KMS-11 (cell line): ENCODE results near the gene PCDHGB1.
A peak's percentile ranks its signal among the peaks of the same experiment; 100 is the strongest.
"Not testable (repeated sequence)": the region's sequence is repeated elsewhere in the genome, so short reads cannot be mapped to it uniquely, and the experiment has no call there.

ENCODE experiments used
- H2AFZ ChIP-seq: fragments of 200-600 bp; sonication (generic); 2 replicates; pipeline ENCODE4 v1.6.1; 2016; ENCODE audit warnings: antibody characterized with exemption, mixed run types, low read depth
- H3K27ac ChIP-seq: fragments of 200-600 bp; sonication (generic); 2 replicates; pipeline ENCODE4 v1.6.1; 2016; ENCODE audit warnings: mild to moderate bottlenecking, mixed run types
- H3K27me3 ChIP-seq: fragments of 200-600 bp; sonication (generic); 2 replicates; pipeline ENCODE4 v1.6.1; 2017; ENCODE audit warnings: mild to moderate bottlenecking, low read depth, mixed run types, moderate library complexity; ENCODE audit not compliant: insufficient read depth
- H3K36me3 ChIP-seq: fragments of 200-600 bp; sonication (generic); 2 replicates; pipeline ENCODE4 v1.6.1; 2017; ENCODE audit warnings: mild to moderate bottlenecking, mixed run types; ENCODE audit not compliant: insufficient read depth
- H3K4me1 ChIP-seq: fragments of 200-600 bp; sonication (generic); 2 replicates; pipeline ENCODE4 v1.6.1; 2016; ENCODE audit warnings: mild to moderate bottlenecking, low read depth, mixed run types; ENCODE audit not compliant: poor library complexity, severe bottlenecking
- H3K4me2 ChIP-seq: fragments of 200-600 bp; sonication (generic); 2 replicates; pipeline ENCODE4 v1.7.0; 2016; ENCODE audit warnings: mild to moderate bottlenecking, mixed run types
- H3K4me3 ChIP-seq: fragments of 200-600 bp; sonication (generic); IDR thresholded peaks from 2 replicates; pipeline ENCODE4 v1.6.1; 2017; ENCODE audit warnings: low read depth, low read length, mixed read lengths; ENCODE audit not compliant: insufficient read depth
- H3K79me2 ChIP-seq: fragments of 200-600 bp; sonication (generic); 2 replicates; pipeline ENCODE4 v1.6.1; 2016; ENCODE audit warnings: low read depth, mixed run types; ENCODE audit not compliant: insufficient read depth
- H3K9ac ChIP-seq: fragments of 200-600 bp; sonication (generic); 2 replicates; pipeline ENCODE4 v1.6.1; 2016; ENCODE audit warnings: mild to moderate bottlenecking, mixed run types
- H4K20me1 ChIP-seq: fragments of 200-600 bp; sonication (generic); 2 replicates; pipeline ENCODE4 v1.6.1; 2016; ENCODE audit warnings: mild to moderate bottlenecking, mixed run types; ENCODE audit not compliant: insufficient read depth
- CTCF ChIP-seq: fragments of 200-600 bp; sonication (generic); conservative IDR thresholded peaks from 2 replicates; pipeline ENCODE4 v1.6.1; 2017; ENCODE audit warnings: low read depth, mild to moderate bottlenecking, antibody characterized with exemption, low read length, moderate library complexity, mixed read lengths

Gene PCDHGB1

GRCh38 chr5:141338538-141339306 is 11.2 kb upstream of the PCDHGB1 start, which contains the start of gene PCDHGA2:
TSS of gene PCDHGA2 (plus strand) at chr5:141338760.
- 0 out of 2 replicates have a peak, but pooled peaks have one; percentile 14 for TF ChIP-seq CTCF
- Histone ChIP-seq H3K27ac (no peak within 1 kb of the TSS), H3K4me1 (no peaks in the 10 kb centered on the region), H3K36me3 (no peaks in the 10 kb centered on the region), H3K79me2 (no peaks in the 10 kb centered on the region), H3K9ac (no peak within 1 kb of the TSS), H2AFZ (no peak within 1 kb of the TSS), H3K4me3 (no peak within 1 kb of the TSS), H3K27me3 (no peaks in the 10 kb centered on the region), H4K20me1 (no peaks in the 10 kb centered on the region), H3K4me2 (no peak within 1 kb of the TSS)

- not testable (repeated sequence) for H3K79me2 ChIP-seq, H3K36me3 ChIP-seq, H3K9ac ChIP-seq, H3K4me1 ChIP-seq, H3K27ac ChIP-seq, H3K4me3 ChIP-seq, H4K20me1 ChIP-seq, H3K27me3 ChIP-seq, H2AFZ ChIP-seq, H3K4me2 ChIP-seq
Observed at GRCh38 chr5:141340781-141341354, 9.0 kb upstream of the PCDHGB1 start.

- Histone ChIP-seq H3K79me2 (no peaks in the 10 kb centered on the region), H2AFZ (no peak overlapping the region), H3K4me1 (no peaks in the 10 kb centered on the region), H3K9ac (no peak overlapping the region), H4K20me1 (no peaks in the 10 kb centered on the region), H3K27ac (no peak overlapping the region), H3K27me3 (no peaks in the 10 kb centered on the region), H3K4me2 (no peak overlapping the region), H3K36me3 (no peaks in the 10 kb centered on the region), H3K4me3 (no peak overlapping the region)
- TF ChIP-seq CTCF: no peak
Observed at GRCh38 chr5:141342773-141343172, 7.1 kb upstream of the PCDHGB1 start.

DNA sequence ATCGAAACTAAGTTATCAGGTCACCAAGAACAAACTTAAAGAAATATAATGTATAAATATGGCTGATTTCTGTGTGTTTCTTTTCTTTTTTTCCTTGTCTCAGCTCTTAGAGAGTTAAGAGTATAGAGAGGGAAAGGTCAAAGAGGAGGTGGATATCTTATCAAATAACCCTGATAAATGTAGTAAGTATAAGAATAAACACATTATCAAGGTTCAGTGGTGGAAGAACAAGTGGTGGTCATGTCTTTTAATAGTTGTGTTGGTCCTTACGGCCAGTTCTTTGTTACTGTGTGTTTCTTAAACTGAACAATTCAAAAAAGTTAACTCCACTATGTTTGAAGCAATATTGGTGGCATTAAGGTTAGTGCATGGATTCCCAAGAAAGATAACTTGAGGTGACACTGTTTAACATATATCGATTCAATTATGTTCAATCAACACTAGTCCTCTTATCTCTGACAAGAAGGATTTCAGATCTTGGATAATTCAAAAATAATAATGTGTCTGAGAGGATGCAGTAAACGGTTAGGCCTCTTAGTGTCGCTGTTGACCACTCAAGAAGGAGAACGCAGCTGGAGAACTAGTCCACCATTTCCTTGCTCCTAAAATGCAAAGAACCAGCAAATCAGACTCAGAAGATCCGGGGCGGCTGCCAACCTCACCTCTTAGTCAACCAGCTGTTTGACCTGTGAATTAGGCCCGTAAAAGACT is 6.5 kb upstream of the PCDHGB1 start, which contains the start of gene PCDHGA3:
Gene PCDHGA3 (plus strand): TSS at position 588 of the 711 bp plus-strand sequence. CDS start 205 bp downstream, outside the sequence.
- Histone ChIP-seq H4K20me1 (no peaks in the 10 kb centered on the region), H2AFZ (no peak within 1 kb of the TSS), H3K4me3 (no peak within 1 kb of the TSS), H3K27me3 (no peaks in the 10 kb centered on the region), H3K4me1 (no peaks in the 10 kb centered on the region), H3K27ac (no peak within 1 kb of the TSS), H3K9ac (no peak within 1 kb of the TSS), H3K79me2 (no peaks in the 10 kb centered on the region), H3K36me3 (no peaks in the 10 kb centered on the region), H3K4me2 (no peak within 1 kb of the TSS)
- TF ChIP-seq CTCF: no peak
